HFFc6 (cell line): ENCODE results near the gene PSMD10. TPM values are rescaled to one million over a fixed set of nuclear protein-coding genes. Genes with fewer than 3 reads are reported as not detected.
A peak's percentile ranks its signal among the peaks of the same experiment; 100 is the strongest.

Source experiments
- DNase-seq: peaks from one replicate; pipeline ENCODE4 v3.0.0-alpha.2; 2018
- H3K27ac Mint-ChIP-seq: 2 replicates; pipeline ENCODE4 v1.8.0; 2020; ENCODE audit warnings: mild to moderate bottlenecking, mixed read lengths
- H3K27me3 Mint-ChIP-seq: 2 replicates; pipeline ENCODE4 v1.8.0; 2021; ENCODE audit warnings: mild to moderate bottlenecking, moderate library complexity, mixed read lengths; ENCODE audit not compliant: insufficient read depth
- H3K36me3 Mint-ChIP-seq: 2 replicates; pipeline ENCODE4 v1.8.0; 2021; ENCODE audit warnings: low read depth, mixed read lengths
- H3K4me1 Mint-ChIP-seq: 2 replicates; pipeline ENCODE4 v1.8.0; 2020; ENCODE audit warnings: low read depth, mixed read lengths
- H3K4me3 Mint-ChIP-seq: 2 replicates; pipeline ENCODE4 v1.8.0; 2020; ENCODE audit warnings: mild to moderate bottlenecking, moderate library complexity, mixed read lengths
- H3K9me3 Mint-ChIP-seq: 2 replicates; pipeline ENCODE4 v1.8.0; 2020; ENCODE audit warnings: mild to moderate bottlenecking, mixed read lengths
- CTCF ChIP-seq: fragments of 200-600 bp; sonication (generic); IDR thresholded peaks from 2 replicates; pipeline ENCODE4 v1.5.0; 2021; ENCODE audit warnings: antibody characterized with exemption, mild to moderate bottlenecking
- total RNA-seq, 6 experiments: library from RNA; stranded (reverse); fragmentation: NEBNext Ultra II Directional; extraction: Animal tissue kit (Norgen Biotek cat#: 25700); gene quantifications; 2 replicates in 1 of 6; 3 replicates in 5 of 6; pipeline ENCODE4 v1.2.3, GENCODE V29; 2021

Gene PSMD10
- total RNA-seq, 6 experiments from 2014 or later: 66.1 to 73.8 (median 69.2) TPM

- Mint-ChIP-seq H3K27me3 (no peaks in the 10 kb centered on the region), H3K27ac (no peak overlapping the region), H3K36me3 (no peaks in the 10 kb centered on the region; the same call in 1 of the 2 replicates), H3K4me1 (peaks cover 22% of the 10 kb centered on the region), H3K4me3 (no peak overlapping the region), H3K9me3 (no peaks in the 10 kb centered on the region)
- DNase-seq: no peak
- TF ChIP-seq CTCF: no peak
Measured at GRCh38 chrX:108091878-108092291, 543 bp upstream of the PSMD10 start.

GRCh38 chrX:108090491-108091263, 665 bp downstream of the PSMD10 start:
- H3K36me3 Mint-ChIP-seq: no peaks in the 10 kb centered on the region; the same call in 1 of the 2 replicates
- H3K4me1 Mint-ChIP-seq: peaks cover 19% of the 10 kb centered on the region
- no peak for TF ChIP-seq CTCF
- peak; percentile 61 for DNase-seq
- H3K4me3 Mint-ChIP-seq: no peak overlapping the region
- H3K27me3 Mint-ChIP-seq: no peaks in the 10 kb centered on the region
- no peaks in the 10 kb centered on the region for H3K9me3 Mint-ChIP-seq
- H3K27ac Mint-ChIP-seq: no peak overlapping the region

- Mint-ChIP-seq H3K27me3 (no peaks in the 10 kb centered on the region), H3K4me1 (peaks cover 10% of the 10 kb centered on the region; the same call in 1 of the 2 replicates), H3K36me3 (no peaks in the 10 kb centered on the region; the same call in 1 of the 2 replicates), H3K27ac (no peak overlapping the region; the same call in 1 of the 2 replicates), H3K4me3 (no peak overlapping the region), H3K9me3 (no peaks in the 10 kb centered on the region)
- DNase-seq: no peak
- no peak for TF ChIP-seq CTCF
Measured at GRCh38 chrX:108088511-108088910, 2.8 kb downstream of the PSMD10 start.

- no peak for TF ChIP-seq CTCF
- Mint-ChIP-seq H3K4me1 (peaks cover 10% of the 10 kb centered on the region; the same call in 1 of the 2 replicates), H3K9me3 (no peaks in the 10 kb centered on the region), H3K36me3 (no peaks in the 10 kb centered on the region; the same call in 1 of the 2 replicates), H3K27me3 (no peaks in the 10 kb centered on the region), H3K4me3 (no peak overlapping the region; the same call in 1 of the 2 replicates), H3K27ac (no peak overlapping the region)
- DNase-seq: no peak
Measured at GRCh38 chrX:108087792-108088191, 3.5 kb downstream of the PSMD10 start.

GRCh38 chrX:108081110-108081509, 10.2 kb downstream of the PSMD10 start:
- TF ChIP-seq CTCF: no peak
- Mint-ChIP-seq H3K4me1 (no peaks in the 10 kb centered on the region), H3K9me3 (no peaks in the 10 kb centered on the region), H3K36me3 (no peaks in the 10 kb centered on the region), H3K4me3 (no peak overlapping the region), H3K27ac (no peak overlapping the region), H3K27me3 (no peaks in the 10 kb centered on the region)
- DNase-seq: no peak
